Measurements from ENCODE around the gene EZR.

EZR gene

GRCh38 chr6:158730541-158730907 lies 88.6 kb downstream of the EZR start:
- ChIA-PET POLR2A (no interaction called here), CTCF (interaction anchor here (1.0 kb wide), 1 partner anchor 12 kb away, joined by 4 read pairs; no protein-coding TSS in a partner anchor)
- TF ChIP-seq, protein P1, sequence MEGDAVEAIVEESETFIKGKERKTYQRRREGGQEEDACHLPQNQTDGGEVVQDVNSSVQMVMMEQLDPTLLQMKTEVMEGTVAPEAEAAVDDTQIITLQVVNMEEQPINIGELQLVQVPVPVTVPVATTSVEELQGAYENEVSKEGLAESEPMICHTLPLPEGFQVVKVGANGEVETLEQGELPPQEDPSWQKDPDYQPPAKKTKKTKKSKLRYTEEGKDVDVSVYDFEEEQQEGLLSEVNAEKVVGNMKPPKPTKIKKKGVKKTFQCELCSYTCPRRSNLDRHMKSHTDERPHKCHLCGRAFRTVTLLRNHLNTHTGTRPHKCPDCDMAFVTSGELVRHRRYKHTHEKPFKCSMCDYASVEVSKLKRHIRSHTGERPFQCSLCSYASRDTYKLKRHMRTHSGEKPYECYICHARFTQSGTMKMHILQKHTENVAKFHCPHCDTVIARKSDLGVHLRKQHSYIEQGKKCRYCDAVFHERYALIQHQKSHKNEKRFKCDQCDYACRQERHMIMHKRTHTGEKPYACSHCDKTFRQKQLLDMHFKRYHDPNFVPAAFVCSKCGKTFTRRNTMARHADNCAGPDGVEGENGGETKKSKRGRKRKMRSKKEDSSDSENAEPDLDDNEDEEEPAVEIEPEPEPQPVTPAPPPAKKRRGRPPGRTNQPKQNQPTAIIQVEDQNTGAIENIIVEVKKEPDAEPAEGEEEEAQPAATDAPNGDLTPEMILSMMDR (IDR thresholded peaks at IDR 0.05; ENCODE audit: control extremely low read depth, extremely low read depth, low read depth, missing control alignments), result no peak
- no peak for DNase-seq (ENCODE audit: extremely low spot score)

GRCh38 chr6:158729906-158730540 lies 89.1 kb downstream of the EZR start:
- ChIA-PET CTCF (interaction anchor here (1.0 kb wide), 1 partner anchor 11 kb away, joined by 4 read pairs; no protein-coding TSS in a partner anchor), POLR2A (no interaction called here)
- no peak for DNase-seq (ENCODE audit: extremely low spot score)
- TF ChIP-seq, protein P1 (IDR thresholded peaks at IDR 0.05; ENCODE audit: control extremely low read depth, extremely low read depth, low read depth, missing control alignments), result no peak

GRCh38 chr6:158725704-158726103 lies 93.5 kb downstream of the EZR start:
- ChIA-PET CTCF (interaction anchor here (1.3 kb wide), 1 partner anchor 11 kb away, joined by 3 read pairs; no protein-coding TSS in a partner anchor), POLR2A (interaction anchor here (0.5 kb wide), 1 partner anchor 146 kb away, joined by 3 read pairs; no protein-coding TSS in a partner anchor)
- TF ChIP-seq, protein P1 (IDR thresholded peaks at IDR 0.05; ENCODE audit: control extremely low read depth, extremely low read depth, low read depth, missing control alignments), result no peak
- DNase-seq (ENCODE audit: extremely low spot score), result no peak

- ChIA-PET POLR2A (no interaction called here), CTCF (interaction anchor here (0.7 to 1.4 kb wide), 4 partner anchors 18 to 508 kb away, joined by 3 read pairs; no protein-coding TSS in a partner anchor)
- TF ChIP-seq, protein P1 (IDR thresholded peaks at IDR 0.05; ENCODE audit: control extremely low read depth, extremely low read depth, low read depth, missing control alignments), result no peak
- no peak for DNase-seq (ENCODE audit: extremely low spot score)
Measured at GRCh38 chr6:158722176-158722729, 96.9 kb downstream of the EZR start.

DNA sequence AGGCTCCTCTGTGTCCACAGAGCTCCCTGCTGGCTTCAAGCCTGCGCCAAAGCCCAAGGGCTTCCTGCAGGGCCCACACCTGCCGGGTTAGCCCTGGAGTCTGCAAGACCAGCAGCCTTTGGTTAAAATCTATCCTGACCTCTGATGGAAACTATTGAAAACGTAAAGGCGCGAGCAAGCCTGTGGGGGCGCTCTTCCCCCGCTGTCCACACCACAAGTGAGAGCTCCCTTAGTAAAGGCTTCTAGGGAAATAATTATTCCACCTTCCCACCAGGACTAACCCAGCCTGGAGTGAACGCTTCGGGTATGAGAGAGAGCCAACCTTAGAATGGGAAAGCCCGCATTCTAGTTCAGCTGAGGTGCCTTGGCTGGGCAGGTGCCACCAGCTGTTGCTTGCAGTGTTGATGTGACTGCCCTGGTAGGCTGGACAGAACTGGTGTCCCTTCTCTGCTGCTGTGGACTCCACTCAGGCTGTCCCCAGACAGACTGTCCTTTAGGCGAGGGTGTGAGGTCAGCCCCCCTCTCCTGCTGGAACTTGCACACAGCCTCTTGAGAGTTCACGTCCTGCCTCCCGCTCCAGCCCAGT lies 100.6 kb downstream of the EZR start:
- TF ChIP-seq, protein P1 (IDR thresholded peaks at IDR 0.05; ENCODE audit: control extremely low read depth, extremely low read depth, low read depth, missing control alignments), result peak; percentile 30
- POLR2A ChIA-PET, result interaction anchor here (0.6 kb wide), 1 partner anchor 1075 kb away, joined by 4 read pairs; no protein-coding TSS in a partner anchor
- no peak for DNase-seq (ENCODE audit: extremely low spot score)
- CTCF ChIA-PET, result interaction anchor here (0.6 to 2.8 kb wide), 25 partner anchors 9 to 504 kb away, joined by 3 to 11 read pairs (median 4); partner anchors contain the start of gene RSPH3
